ENCODE data around the gene TRPM2. TPM values are rescaled to one million over a fixed set of nuclear protein-coding genes. Genes with fewer than 3 reads are reported as not detected.

TRPM2 gene
- total and polyA plus RNA-seq, 2 of the 8 experiments (the other 6 are each of a cell fraction or from before 2014, with no cell fraction given): 0.27 to 0.28 TPM

GRCh38 chr21:44352253-44352860 is 1.1 kb upstream of the TRPM2 start:
- H3K4me3 ChIP-seq (ENCODE audit: extremely low read depth in 1 of 4, insufficient read depth in 2 of 4, low read depth in 3 of 4, low read length in 4 of 4): no peak overlapping the region
- H2BK12ac ChIP-seq (ENCODE audit: low read depth, low read length): no peak overlapping the region
- no peak overlapping the region for H3K4ac ChIP-seq (replicated peaks; ENCODE audit: insufficient read length, low read depth, low read length)
- no peak overlapping the region for H3K56ac ChIP-seq (replicated peaks; ENCODE audit: insufficient read length, low read depth, low read length)
- ChIA-PET POLR2A (ENCODE audit: partially characterized antibody) (no interaction called here), CTCF (ENCODE audit: partially characterized antibody) (interaction anchor here (1.3 to 3.3 kb wide), 4 partner anchors 10 to 92 kb away, joined by 3 to 11 read pairs (median 6); no protein-coding TSS in a partner anchor)
- no peaks in the 10 kb centered on the region for H3K79me1 ChIP-seq (ENCODE audit: low read depth, low read length)
- H3K79me2 ChIP-seq (ENCODE audit: control insufficient read depth in 1 of 2, insufficient read depth in 2 of 2, low read length in 2 of 2): no peaks in the 10 kb centered on the region
- H2AFZ ChIP-seq (ENCODE audit: low read length): no peak overlapping the region
- H3K4me2 ChIP-seq (ENCODE audit: insufficient read depth in 1 of 2, low read depth in 2 of 2, low read length in 2 of 2): no peak overlapping the region
- H3K9ac ChIP-seq (replicated peaks in 1 of 4; ENCODE audit: extremely low read depth in 1 of 4, low read depth in 3 of 4, low read length in 3 of 4): no peak overlapping the region
- H3K23me2 ChIP-seq (ENCODE audit: low read depth, low read length): no peaks in the 10 kb centered on the region; the same call in 1 of the 2 replicates
- FAIRE-seq (no peak), DNase-seq (ENCODE audit: low read depth in 1 of 2, low spot score in 2 of 2) (no peak)
- H4K8ac ChIP-seq (ENCODE audit: extremely low read depth, insufficient read depth, low read length): no peak overlapping the region
- no peak overlapping the region for H3K18ac ChIP-seq (ENCODE audit: extremely low read depth, low read length)
- no peak overlapping the region for H3K23ac ChIP-seq (ENCODE audit: insufficient read length)
- H3K14ac ChIP-seq (ENCODE audit: insufficient read length): no peak overlapping the region
- peaks cover 17 to 40% (median 28%) of the 10 kb centered on the region in 4 experiments; a peak in 6 of 7 replicates for H3K27me3 ChIP-seq (replicated peaks in 1 of 4; ENCODE audit: control insufficient read depth in 3 of 4, extremely low read depth in 1 of 4, insufficient read depth in 3 of 4, low read length in 3 of 4)
- no peak overlapping the region for H4K5ac ChIP-seq (ENCODE audit: insufficient read length, low read depth, low read length)
- no peak overlapping the region for H2AK5ac ChIP-seq (ENCODE audit: low read depth, low read length)
- H4K91ac ChIP-seq (replicated peaks; ENCODE audit: insufficient read length, low read length): no peak overlapping the region
- H2BK20ac ChIP-seq (ENCODE audit: low read length): no peak overlapping the region
- no peaks in the 10 kb centered on the region for H4K20me1 ChIP-seq (replicated peaks in 1 of 2; ENCODE audit: control insufficient read depth in 1 of 2, insufficient read depth in 2 of 2, low read length in 2 of 2)
- no peaks in the 10 kb centered on the region for H3K36me3 ChIP-seq (ENCODE audit: control insufficient read depth in 2 of 4, insufficient read depth in 4 of 4, low read length in 3 of 4)
- no peak overlapping the region for H2BK120ac ChIP-seq (replicated peaks; ENCODE audit: low read depth, low read length)
- no peak overlapping the region; the same call in 1 of the 2 replicates for H2BK15ac ChIP-seq (ENCODE audit: low read length)
- H3K9me3 ChIP-seq (ENCODE audit: insufficient read depth in 2 of 2, low read depth in 1 of 2, low read length in 1 of 2): no peaks in the 10 kb centered on the region
- H2BK5ac ChIP-seq (ENCODE audit: low read depth, low read length): no peak overlapping the region
- peaks cover 0 to 5% (median under 1%) of the 10 kb centered on the region in 4 experiments; a peak in 2 of 7 replicates for H3K4me1 ChIP-seq (replicated peaks in 1 of 4; ENCODE audit: control insufficient read depth in 3 of 4, insufficient read depth in 4 of 4, low read length in 3 of 4)
- no peak overlapping the region for H3K27ac ChIP-seq (ENCODE audit: low read depth, low read length)
- 94% methylated on average over 7 of the region's 17 CpGs; no CpG with 5 or more reads in 1 of the 2 experiments for WGBS, 2 experiments (ENCODE audit: extremely low coverage in 1 of 2, insufficient coverage in 1 of 2, insufficient read length in 1 of 2, insufficient replicate concordance in 2 of 2, low coverage in 1 of 2, low lambda C conversion rate in 2 of 2, missing lambda C conversion rate in 1 of 2)
- TF ChIP-seq EZH2 (IDR thresholded peaks at IDR 0.05; ENCODE audit: low read depth, low read length, severe bottlenecking): no peak
- no peak for TF ChIP-seq ATF2 (IDR thresholded peaks at IDR 0.05; ENCODE audit: low read length)

Measured in H1 (cell line).